Suprapubic skin (tissue), 4 donors: Measurements from ENCODE around the gene PTPRM.

ENCODE experiments used
- CTCF ChIP-seq, 2 donors: fragments of 200-600 bp in 1 of 2; fragments of 450-650 bp in 1 of 2; sonication (generic) in 1 of 2; IDR thresholded peaks; one replicate each; pipeline ENCODE4 v1.5.1; 2016 to 2019; ENCODE audit warnings: antibody characterized with exemption in 2 of 2, mild to moderate bottlenecking in 1 of 2, moderate library complexity in 1 of 2
- EP300 ChIP-seq: sonication (generic); formaldehyde crosslinking; IDR thresholded peaks from one replicate; pipeline ENCODE4 v1.6.1; 2017; ENCODE audit warnings: antibody characterized with exemption
- POLR2A ChIP-seq, 2 donors: fragments of 450-650 bp; IDR thresholded peaks; one replicate each; pipeline ENCODE4 v1.6.1; 2017; ENCODE audit warnings: antibody characterized with exemption in 2 of 2, mild to moderate bottlenecking in 2 of 2, moderate library complexity in 2 of 2
- POLR2AphosphoS5 ChIP-seq, 3 donors: sonication (generic); formaldehyde crosslinking; IDR thresholded peaks; one replicate each; pipeline ENCODE4 v1.6.1; 2017; ENCODE audit warnings: antibody characterized with exemption in 3 of 3

GRCh38 chr18:7626922-7627440, 59.9 kb downstream of the PTPRM start:
- TF ChIP-seq EP300 = no peak
- no peak for TF ChIP-seq CTCF (IDR thresholded peaks at IDR 0.05)
- TF ChIP-seq POLR2AphosphoS5 (IDR thresholded peaks at IDR 0.05) = no peak
- no peak for TF ChIP-seq POLR2A (IDR thresholded peaks at IDR 0.05)
